Endothelial cell of umbilical vein (primary cell): ENCODE results near the gene IRX5. TPM values are rescaled to one million over a fixed set of nuclear protein-coding genes. Genes with fewer than 3 reads are reported as not detected.

Experiments
- BruUV-seq: library from RNA; stranded (reverse); fragments of 400-500 nt; replicated peaks from 2 replicates; lab custom pipeline; 2021; lab: Mats Ljungman, UMichigan
- CTCF ChIA-PET: fragments of 300-600, 350-600 bp; sonication (Branson Sonifier 250); formaldehyde crosslinking; loops from one replicate; lab custom pipeline; 2021; ENCODE audit warnings: antibody characterized with exemption, inconsistent platforms; lab: Charles Lee
- POLR2A ChIA-PET: fragments of 300-600, 350-600 bp; sonication (Branson Sonifier 250); formaldehyde crosslinking; loops from one replicate; lab custom pipeline; 2021; ENCODE audit warnings: antibody characterized with exemption, inconsistent platforms; lab: Charles Lee
- DNase-seq: peaks from one replicate; pipeline ENCODE4 v3.0.0-alpha.2; 2011; ENCODE audit warnings: low read depth, low spot score
- FAIRE-seq: peaks from 2 replicates; lab custom pipeline; 2011; peaks lifted over from hg19 to GRCh38; lab: Jason Lieb, UNC
- H2AFZ ChIP-seq: 2 replicates; pipeline ENCODE4 v1.6.0; 2012; ENCODE audit warnings: low read depth, low read length, control low read depth, inconsistent platforms
- H3K27ac ChIP-seq: 2 replicates; pipeline ENCODE4 v1.5.1; 2011; ENCODE audit warnings: low read depth, mild to moderate bottlenecking, control low read depth, low read length, moderate library complexity; ENCODE audit not compliant: insufficient read depth
- H3K27me3 ChIP-seq, 2 experiments: 2 replicates each; pipeline versions ENCODE4 v1.6.0 to v1.6.1; 2011; ENCODE audit warnings: low read length in 2 of 2, mixed read lengths in 1 of 2; ENCODE audit not compliant: control insufficient read depth in 2 of 2, insufficient read depth in 2 of 2
- H3K36me3 ChIP-seq, 2 experiments: 2 replicates in 1 of 2; 3 replicates in 1 of 2; pipeline ENCODE4 v1.5.1; 2011; ENCODE audit warnings: low read length in 2 of 2, mild to moderate bottlenecking in 1 of 2, moderate library complexity in 1 of 2; ENCODE audit not compliant: control insufficient read depth in 2 of 2, insufficient read depth in 2 of 2; ENCODE audit errors: extremely low read depth in 1 of 2
- H3K4me1 ChIP-seq: 3 replicates; pipeline ENCODE4 v1.5.1; 2011; ENCODE audit warnings: mild to moderate bottlenecking, low read length; ENCODE audit not compliant: control insufficient read depth, insufficient read depth; ENCODE audit errors: extremely low read depth
- H3K4me2 ChIP-seq: 2 replicates; pipeline ENCODE4 v1.6.1; 2011; ENCODE audit warnings: low read length, control low read depth, mixed read lengths; ENCODE audit not compliant: insufficient read depth
- H3K4me3 ChIP-seq, 3 experiments: fragments of 200-600 bp in 1 of 3; sonication (generic), shearing (Covaris generic) in 1 of 3; replicated peaks in 1 of 3; 2 replicates each; pipeline ENCODE4 v1.5.1; 2011 to 2016; ENCODE audit warnings: control low read depth in 3 of 3, low read length in 3 of 3, mild to moderate bottlenecking in 2 of 3, inconsistent platforms in 1 of 3, low read depth in 1 of 3, moderate library complexity in 1 of 3; ENCODE audit not compliant: insufficient read depth in 1 of 3
- H3K79me2 ChIP-seq: 2 replicates; pipeline ENCODE4 v1.6.0; 2012; ENCODE audit warnings: low read length, inconsistent platforms; ENCODE audit not compliant: control insufficient read depth, insufficient read depth
- H3K9ac ChIP-seq: replicated peaks from 2 replicates; pipeline ENCODE3; 2011; ENCODE audit warnings: low read length, control low read depth; ENCODE audit not compliant: insufficient read depth; ENCODE audit errors: extremely low read depth
- H3K9me1 ChIP-seq: replicated peaks from 3 replicates; pipeline ENCODE4 v1.6.0; 2011; ENCODE audit warnings: mild to moderate bottlenecking, low read length; ENCODE audit not compliant: control insufficient read depth, insufficient read depth; ENCODE audit errors: extremely low read depth
- H3K9me3 ChIP-seq: replicated peaks from 2 replicates; pipeline ENCODE4 v1.5.1; 2012; ENCODE audit warnings: low read length, inconsistent platforms; ENCODE audit not compliant: control insufficient read depth, insufficient read depth
- H4K20me1 ChIP-seq: replicated peaks from 2 replicates; pipeline ENCODE3; 2011; ENCODE audit warnings: mild to moderate bottlenecking, low read length; ENCODE audit not compliant: control insufficient read depth, insufficient read depth; ENCODE audit errors: extremely low read depth
- EZH2 ChIP-seq: IDR thresholded peaks from 2 replicates; pipeline ENCODE4 v1.6.1; 2012; ENCODE audit warnings: borderline replicate concordance, low read depth, mild to moderate bottlenecking, moderate library complexity, low read length, inconsistent platforms; ENCODE audit not compliant: severe bottlenecking
- FOS ChIP-seq: IDR thresholded peaks from 2 replicates; pipeline ENCODE4 v1.6.1; 2011; ENCODE audit warnings: mild to moderate bottlenecking, low read length, moderate library complexity, borderline replicate concordance; ENCODE audit not compliant: insufficient read depth
- GATA2 ChIP-seq: IDR thresholded peaks from 2 replicates; pipeline ENCODE4 v1.7.0; 2011; ENCODE audit warnings: low read depth, mild to moderate bottlenecking, moderate library complexity, mixed read lengths, low read length; ENCODE audit not compliant: insufficient read length, insufficient read depth
- JUN ChIP-seq: IDR thresholded peaks from 2 replicates; pipeline ENCODE4 v1.6.1; 2011; ENCODE audit warnings: borderline replicate concordance, low read depth; ENCODE audit not compliant: insufficient read length, insufficient read depth
- MYC ChIP-seq: IDR thresholded peaks from one replicate; pipeline ENCODE4 v1.6.1; 2011; ENCODE audit warnings: mild to moderate bottlenecking, low read depth, low read length
- POLR2A ChIP-seq: IDR thresholded peaks from 2 replicates; pipeline ENCODE4 v1.6.1; 2012; ENCODE audit warnings: low read depth, mild to moderate bottlenecking, control low read depth, low read length
- POLR2AphosphoS5 ChIP-seq: IDR thresholded peaks from 2 replicates; pipeline ENCODE4 v1.6.1; 2012; ENCODE audit warnings: low read depth, mild to moderate bottlenecking, control low read depth, low read length, moderate library complexity; ENCODE audit not compliant: insufficient read depth
- dilution Hi-C: fragments of 300-500 bp; cut with MboI; formaldehyde crosslinking; loops from one replicate; pipeline ENCODE4 v1.15.0; 2019; ENCODE audit warnings: low sequenced_read_pairs; ENCODE audit not compliant: extremely low pct_ligation_motif_present
- intact Hi-C: fragments of 100-400 bp; cut with micrococcal nuclease; formaldehyde crosslinking; loops from one replicate; pipeline ENCODE4 v1.10.0; 2022
- polyA plus RNA-seq, 4 experiments: library from polyadenylated mRNA; depleted of rRNA in 3 of 4; stranded (reverse) in 3 of 4; unstranded in 1 of 4; fragments of >200 nt; gene quantifications; 2 replicates each; pipeline versions ENCODE4 v1.2.1 to v1.2.3, GENCODE V29; 2011 to 2012; ENCODE audit warnings: missing spikeins in 1 of 4
- total RNA-seq: library from RNA; stranded (reverse); gene quantifications from 2 replicates; pipeline ENCODE4 v1.2.3, GENCODE V29; 2021
- TF ChIP-seq, protein P1 (sequence below), 2 donors: IDR thresholded peaks; 1 replicate in 1 of 2; 2 replicates in 1 of 2; pipeline ENCODE4 v1.5.1; 2011; ENCODE audit warnings: low read length in 2 of 2, mild to moderate bottlenecking in 2 of 2, moderate library complexity in 2 of 2, control low read depth in 1 of 2, inconsistent platforms in 1 of 2, low read depth in 1 of 2; ENCODE audit not compliant: insufficient read depth in 1 of 2; ENCODE audit errors: extremely low read depth in 1 of 2
- TF ChIP-seq, protein P2 (sequence below): IDR thresholded peaks from 2 replicates; pipeline ENCODE4 v1.6.1; 2011; ENCODE audit not compliant: insufficient read depth, insufficient read length

IRX5 gene
- total and polyA plus RNA-seq, 2 donors (not counting 3 experiments of a cell fraction or from before 2014, with no cell fraction given) = not detected

DNA sequence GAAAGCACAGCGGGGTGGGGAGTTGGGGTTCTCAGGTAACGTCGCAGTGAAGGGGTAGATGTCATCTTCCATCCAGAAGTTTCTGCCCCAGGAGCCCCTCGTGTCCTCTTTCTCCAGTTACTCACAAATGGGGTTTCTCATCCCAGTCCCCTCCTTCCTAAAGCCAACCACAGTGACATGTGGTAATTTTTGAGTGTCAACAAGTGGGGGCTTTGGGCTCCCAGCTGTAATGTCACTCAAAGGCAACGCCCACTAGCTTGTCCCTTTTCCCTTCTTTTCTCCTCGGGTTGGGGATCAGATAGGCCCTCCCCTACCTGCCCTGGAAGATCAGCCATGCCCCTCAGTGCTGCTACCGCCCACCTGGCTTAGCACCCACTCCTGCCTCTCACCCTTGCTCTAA is 14.4 kb downstream of the IRX5 start:
- ChIA-PET POLR2A (no interaction called here), CTCF (no interaction called here)
- Histone ChIP-seq H3K27me3 (peaks cover 18 to 27% of the 10 kb centered on the region in 2 experiments), H3K9me1 (no peaks in the 10 kb centered on the region), H3K27ac (no peak overlapping the region), H3K9me3 (no peaks in the 10 kb centered on the region), H4K20me1 (no peaks in the 10 kb centered on the region), H2AFZ (no peak overlapping the region), H3K4me2 (no peak overlapping the region), H3K4me3 (no peak overlapping the region), H3K79me2 (no peaks in the 10 kb centered on the region), H3K9ac (no peak overlapping the region), H3K36me3 (no peaks in the 10 kb centered on the region), H3K4me1 (no peaks in the 10 kb centered on the region)
- BruUV-seq = no TSS peak
- DNase-seq (no peak), FAIRE-seq (no peak)
- intact Hi-C loops (no loop called here), dilution Hi-C loops (no loop called here)
- no peak for TF ChIP-seq POLR2A
- TF ChIP-seq POLR2AphosphoS5 = no peak
- no peak for TF ChIP-seq EZH2
- TF ChIP-seq, protein P1, sequence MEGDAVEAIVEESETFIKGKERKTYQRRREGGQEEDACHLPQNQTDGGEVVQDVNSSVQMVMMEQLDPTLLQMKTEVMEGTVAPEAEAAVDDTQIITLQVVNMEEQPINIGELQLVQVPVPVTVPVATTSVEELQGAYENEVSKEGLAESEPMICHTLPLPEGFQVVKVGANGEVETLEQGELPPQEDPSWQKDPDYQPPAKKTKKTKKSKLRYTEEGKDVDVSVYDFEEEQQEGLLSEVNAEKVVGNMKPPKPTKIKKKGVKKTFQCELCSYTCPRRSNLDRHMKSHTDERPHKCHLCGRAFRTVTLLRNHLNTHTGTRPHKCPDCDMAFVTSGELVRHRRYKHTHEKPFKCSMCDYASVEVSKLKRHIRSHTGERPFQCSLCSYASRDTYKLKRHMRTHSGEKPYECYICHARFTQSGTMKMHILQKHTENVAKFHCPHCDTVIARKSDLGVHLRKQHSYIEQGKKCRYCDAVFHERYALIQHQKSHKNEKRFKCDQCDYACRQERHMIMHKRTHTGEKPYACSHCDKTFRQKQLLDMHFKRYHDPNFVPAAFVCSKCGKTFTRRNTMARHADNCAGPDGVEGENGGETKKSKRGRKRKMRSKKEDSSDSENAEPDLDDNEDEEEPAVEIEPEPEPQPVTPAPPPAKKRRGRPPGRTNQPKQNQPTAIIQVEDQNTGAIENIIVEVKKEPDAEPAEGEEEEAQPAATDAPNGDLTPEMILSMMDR (IDR thresholded peaks at IDR 0.05; ENCODE audit: extremely low read depth in 1 of 2, insufficient read depth in 1 of 2, low read depth in 1 of 2, low read length in 2 of 2) = no peak
- no peak for TF ChIP-seq MYC

DNA sequence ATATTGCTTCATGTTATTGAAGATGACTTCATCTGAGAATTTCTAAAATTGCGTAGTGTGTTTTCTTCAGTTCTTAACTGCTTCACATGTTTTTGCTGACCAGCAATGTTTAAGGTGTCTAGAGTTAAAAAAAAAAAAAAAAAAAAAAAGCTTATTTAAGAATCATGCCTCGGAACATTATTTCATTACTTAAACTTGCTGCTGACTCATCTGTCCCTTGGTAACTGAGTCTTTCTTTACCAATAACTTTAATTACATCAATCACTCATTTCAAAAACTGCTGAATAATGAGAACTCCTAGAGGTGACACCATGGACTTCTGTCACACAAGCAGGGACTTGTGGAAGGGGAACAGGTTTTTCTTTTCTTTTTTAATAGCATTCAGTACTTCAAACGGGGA is 16.2 kb downstream of the IRX5 start:
- Histone ChIP-seq H3K79me2 (no peaks in the 10 kb centered on the region), H3K9me3 (no peaks in the 10 kb centered on the region), H3K4me1 (no peaks in the 10 kb centered on the region), H4K20me1 (no peaks in the 10 kb centered on the region), H2AFZ (no peak overlapping the region), H3K27me3 (peaks cover 5 to 11% of the 10 kb centered on the region in 2 experiments), H3K4me3 (no peak overlapping the region), H3K9ac (no peak overlapping the region), H3K9me1 (no peaks in the 10 kb centered on the region), H3K27ac (no peak overlapping the region), H3K4me2 (no peak overlapping the region), H3K36me3 (no peaks in the 10 kb centered on the region)
- POLR2A ChIA-PET = no interaction called here
- CTCF ChIA-PET = interaction anchor here (0.6 to 1.3 kb wide), 3 partner anchors 11 to 779 kb away, joined by 3 to 5 read pairs (median 5); no protein-coding TSS in a partner anchor
- DNase-seq = no peak
- TF ChIP-seq EZH2 = no peak
- TF ChIP-seq GATA2 = no peak
- TF ChIP-seq, protein P1 (IDR thresholded peaks at IDR 0.05; ENCODE audit: extremely low read depth in 1 of 2, insufficient read depth in 1 of 2, low read depth in 1 of 2, low read length in 2 of 2) = no peak
- no peak for TF ChIP-seq POLR2AphosphoS5
- TF ChIP-seq MYC = no peak
- no peak for TF ChIP-seq JUN
- TF ChIP-seq POLR2A = no peak
- TF ChIP-seq FOS = no peak
- TF ChIP-seq, protein P2, sequence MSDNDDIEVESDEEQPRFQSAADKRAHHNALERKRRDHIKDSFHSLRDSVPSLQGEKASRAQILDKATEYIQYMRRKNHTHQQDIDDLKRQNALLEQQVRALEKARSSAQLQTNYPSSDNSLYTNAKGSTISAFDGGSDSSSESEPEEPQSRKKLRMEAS = no peak
- no peak for FAIRE-seq
- dilution Hi-C loops (no loop called here), intact Hi-C loops (no loop called here)
- BruUV-seq = no TSS peak
